ENCODE data around the gene KLHDC10.

- TF ChIP-seq POLR2AphosphoS5 (IDR thresholded peaks at IDR 0.05; ENCODE audit: low read depth, low read length) (no peak), TAF1 (IDR thresholded peaks at IDR 0.05; ENCODE audit: borderline replicate concordance, insufficient read depth, low read length) (no peak)
Measured at GRCh38 chr7:130022623-130023175, 47.6 kb upstream of the KLHDC10 start.
